ENCODE data around the gene SNX4.

DNA sequence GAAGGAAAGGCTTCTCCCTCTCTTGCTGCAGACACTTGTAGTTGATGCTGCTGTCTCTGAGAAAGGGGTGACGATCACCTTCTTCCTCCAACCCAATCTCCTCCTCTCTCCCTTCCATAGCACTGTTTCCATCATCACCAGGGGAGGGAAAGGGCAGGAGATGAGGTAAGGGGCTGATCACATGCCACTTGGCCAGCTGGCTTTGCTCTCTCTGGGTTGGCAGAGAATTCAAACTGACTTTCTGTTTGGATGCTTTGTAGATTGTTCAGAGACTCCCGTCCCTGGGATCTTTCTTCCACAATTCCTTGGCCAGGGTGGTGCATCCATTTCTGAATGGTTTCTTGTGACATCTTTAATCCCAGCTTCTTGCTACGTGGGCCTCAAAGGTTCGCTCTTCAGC, 101.7 kb downstream of the SNX4 start:
- TF ChIP-seq, protein P1, sequence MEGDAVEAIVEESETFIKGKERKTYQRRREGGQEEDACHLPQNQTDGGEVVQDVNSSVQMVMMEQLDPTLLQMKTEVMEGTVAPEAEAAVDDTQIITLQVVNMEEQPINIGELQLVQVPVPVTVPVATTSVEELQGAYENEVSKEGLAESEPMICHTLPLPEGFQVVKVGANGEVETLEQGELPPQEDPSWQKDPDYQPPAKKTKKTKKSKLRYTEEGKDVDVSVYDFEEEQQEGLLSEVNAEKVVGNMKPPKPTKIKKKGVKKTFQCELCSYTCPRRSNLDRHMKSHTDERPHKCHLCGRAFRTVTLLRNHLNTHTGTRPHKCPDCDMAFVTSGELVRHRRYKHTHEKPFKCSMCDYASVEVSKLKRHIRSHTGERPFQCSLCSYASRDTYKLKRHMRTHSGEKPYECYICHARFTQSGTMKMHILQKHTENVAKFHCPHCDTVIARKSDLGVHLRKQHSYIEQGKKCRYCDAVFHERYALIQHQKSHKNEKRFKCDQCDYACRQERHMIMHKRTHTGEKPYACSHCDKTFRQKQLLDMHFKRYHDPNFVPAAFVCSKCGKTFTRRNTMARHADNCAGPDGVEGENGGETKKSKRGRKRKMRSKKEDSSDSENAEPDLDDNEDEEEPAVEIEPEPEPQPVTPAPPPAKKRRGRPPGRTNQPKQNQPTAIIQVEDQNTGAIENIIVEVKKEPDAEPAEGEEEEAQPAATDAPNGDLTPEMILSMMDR (optimal IDR thresholded peaks at IDR 0.05 in 1 of 3, IDR thresholded peaks at IDR 0.05 in 1 of 3, conservative IDR thresholded peaks at IDR 0.05 in 1 of 3; ENCODE audit: extremely low read depth in 1 of 3, insufficient read depth in 2 of 3, low read length in 3 of 3) = no peak
- TF ChIP-seq EZH2 (IDR thresholded peaks at IDR 0.05; ENCODE audit: low read length) = no peak
